Measurements from ENCODE around the gene ATP5MC3.

ATP5MC3 gene

GRCh38 chr2:175143678-175144077, 37.8 kb downstream of the ATP5MC3 start:
- in situ Hi-C loops (cut with HindIII; ENCODE audit: low sequenced_read_pairs), result no loop called here
- no peak overlapping the region for H3K4me3 ChIP-seq (ENCODE audit: low read depth, low read length)
- TF ChIP-seq, protein P1, sequence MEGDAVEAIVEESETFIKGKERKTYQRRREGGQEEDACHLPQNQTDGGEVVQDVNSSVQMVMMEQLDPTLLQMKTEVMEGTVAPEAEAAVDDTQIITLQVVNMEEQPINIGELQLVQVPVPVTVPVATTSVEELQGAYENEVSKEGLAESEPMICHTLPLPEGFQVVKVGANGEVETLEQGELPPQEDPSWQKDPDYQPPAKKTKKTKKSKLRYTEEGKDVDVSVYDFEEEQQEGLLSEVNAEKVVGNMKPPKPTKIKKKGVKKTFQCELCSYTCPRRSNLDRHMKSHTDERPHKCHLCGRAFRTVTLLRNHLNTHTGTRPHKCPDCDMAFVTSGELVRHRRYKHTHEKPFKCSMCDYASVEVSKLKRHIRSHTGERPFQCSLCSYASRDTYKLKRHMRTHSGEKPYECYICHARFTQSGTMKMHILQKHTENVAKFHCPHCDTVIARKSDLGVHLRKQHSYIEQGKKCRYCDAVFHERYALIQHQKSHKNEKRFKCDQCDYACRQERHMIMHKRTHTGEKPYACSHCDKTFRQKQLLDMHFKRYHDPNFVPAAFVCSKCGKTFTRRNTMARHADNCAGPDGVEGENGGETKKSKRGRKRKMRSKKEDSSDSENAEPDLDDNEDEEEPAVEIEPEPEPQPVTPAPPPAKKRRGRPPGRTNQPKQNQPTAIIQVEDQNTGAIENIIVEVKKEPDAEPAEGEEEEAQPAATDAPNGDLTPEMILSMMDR (IDR thresholded peaks at IDR 0.05; ENCODE audit: low read depth, low read length), result no peak
- no peak for DNase-seq (ENCODE audit: low read depth, low spot score)

DNA sequence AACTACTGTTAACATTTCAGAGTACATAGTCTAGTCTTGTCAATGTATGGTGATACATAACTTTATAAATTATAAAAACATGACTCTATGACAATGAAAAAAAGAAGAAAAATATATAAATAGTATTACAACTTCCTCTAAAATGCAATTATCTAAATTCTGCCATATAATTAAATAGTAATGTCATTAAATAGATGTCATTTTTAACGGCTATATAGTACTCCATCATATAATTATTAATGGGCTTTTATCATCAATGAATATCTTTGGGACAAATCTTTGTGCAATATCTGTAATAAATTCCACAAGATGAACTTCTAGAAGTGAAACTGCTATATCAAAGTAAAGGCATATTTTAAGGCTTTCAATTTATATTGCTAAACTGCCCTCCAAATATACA, 38.3 kb downstream of the ATP5MC3 start:
- no peak overlapping the region for H3K4me3 ChIP-seq (ENCODE audit: low read depth, low read length)
- in situ Hi-C loops (cut with HindIII; ENCODE audit: low sequenced_read_pairs), result no loop called here
- no peak for DNase-seq (ENCODE audit: low read depth, low spot score)
- TF ChIP-seq, protein P1 (IDR thresholded peaks at IDR 0.05; ENCODE audit: low read depth, low read length), result no peak

DNA sequence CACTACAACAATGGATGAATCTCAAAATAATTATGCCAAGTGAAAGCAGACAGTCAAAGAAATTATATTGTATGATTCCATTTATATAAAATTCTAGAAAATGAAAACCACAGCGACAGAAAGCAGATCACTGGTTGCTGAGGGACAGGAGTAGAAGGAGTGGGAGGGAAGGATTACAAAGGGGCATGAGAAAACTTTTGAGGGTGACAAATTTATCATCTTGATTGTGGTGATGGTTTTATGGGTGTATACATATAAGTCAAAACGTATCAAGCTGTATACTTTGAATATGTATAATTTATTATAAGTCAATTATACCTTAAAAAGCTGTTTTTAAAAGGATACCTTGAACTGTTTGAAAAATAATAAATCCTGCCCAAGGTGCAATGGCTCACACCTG, 41.2 kb downstream of the ATP5MC3 start:
- no peak for DNase-seq (ENCODE audit: low read depth, low spot score)
- no peak overlapping the region for H3K4me3 ChIP-seq (ENCODE audit: low read depth, low read length)
- TF ChIP-seq, protein P1 (IDR thresholded peaks at IDR 0.05; ENCODE audit: low read depth, low read length), result no peak
- in situ Hi-C loops (cut with HindIII; ENCODE audit: low sequenced_read_pairs), result no loop called here

DNA sequence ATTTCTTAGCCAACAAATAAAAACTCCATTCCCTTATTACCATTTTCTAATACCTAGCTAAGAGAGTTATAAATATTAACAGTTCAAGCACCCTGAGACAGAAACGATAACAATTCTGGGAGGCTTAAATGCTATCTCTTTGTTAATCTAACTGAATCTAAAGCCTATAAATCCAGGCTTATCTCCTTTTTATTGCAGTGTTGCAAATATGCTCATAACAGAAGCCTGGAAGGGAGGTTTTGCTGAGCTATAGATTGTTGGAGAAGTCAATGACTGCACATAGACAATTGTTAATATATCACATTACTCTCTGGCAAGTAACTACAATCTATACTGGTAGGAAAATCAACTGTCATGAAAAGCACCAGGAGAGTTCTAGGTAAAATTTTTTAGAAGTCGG, 43.7 kb downstream of the ATP5MC3 start:
- no peak for DNase-seq (ENCODE audit: low read depth, low spot score)
- TF ChIP-seq, protein P1 (IDR thresholded peaks at IDR 0.05; ENCODE audit: low read depth, low read length), result no peak
- in situ Hi-C loops (cut with HindIII; ENCODE audit: low sequenced_read_pairs), result no loop called here
- H3K4me3 ChIP-seq (ENCODE audit: low read depth, low read length), result no peak overlapping the region

- TF ChIP-seq, protein P1 (IDR thresholded peaks at IDR 0.05; ENCODE audit: low read depth, low read length), result no peak
- DNase-seq (ENCODE audit: low read depth, low spot score), result no peak
- H3K4me3 ChIP-seq (ENCODE audit: low read depth, low read length), result no peak overlapping the region
- in situ Hi-C loops (cut with HindIII; ENCODE audit: low sequenced_read_pairs), result no loop called here
These were observed 44.9 kb downstream of the ATP5MC3 start for GRCh38 chr2:175136334-175137215.

DNA sequence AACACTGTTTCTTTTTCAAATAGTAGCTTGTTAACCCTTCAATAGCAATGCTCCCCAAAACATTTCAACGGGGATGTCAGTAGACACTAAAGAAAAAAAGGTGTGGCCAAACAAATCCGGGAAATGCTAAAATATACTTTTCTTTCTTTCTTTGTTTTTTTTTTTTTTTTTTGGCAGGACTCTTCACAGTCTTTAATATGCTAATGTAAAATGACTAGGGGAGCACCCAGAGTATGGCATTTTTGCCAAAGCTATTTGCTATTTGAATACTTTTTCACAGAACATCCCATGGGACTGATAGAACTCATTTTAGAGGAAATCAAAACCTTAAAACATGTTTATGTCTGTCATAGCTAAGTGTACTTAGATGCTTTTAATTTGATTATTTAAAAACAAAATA, 45.6 kb downstream of the ATP5MC3 start:
- TF ChIP-seq, protein P1 (IDR thresholded peaks at IDR 0.05; ENCODE audit: low read depth, low read length), result no peak
- DNase-seq (ENCODE audit: low read depth, low spot score), result no peak
- H3K4me3 ChIP-seq (ENCODE audit: low read depth, low read length), result no peak overlapping the region
- in situ Hi-C loops (cut with HindIII; ENCODE audit: low sequenced_read_pairs), result no loop called here

Measured in astrocyte of the spinal cord (primary cell).